D721Med (cell line): ENCODE results near the gene NOS2.
"Not testable (repeated sequence)": the region's sequence is repeated elsewhere in the genome, so short reads cannot be mapped to it uniquely, and the experiment has no call there.

Experiments used
- DNase-seq: peaks from one replicate; pipeline ENCODE4 v3.0.0; 2011; ENCODE audit warnings: low spot score; ENCODE audit not compliant: insufficient read length
- FAIRE-seq: peaks from 2 replicates; lab custom pipeline; 2011; peaks lifted over from hg19 to GRCh38; lab: Jason Lieb, UNC
- TF ChIP-seq, protein P1 (sequence below): IDR thresholded peaks from 2 replicates; pipeline ENCODE4 v1.5.1; 2012; ENCODE audit warnings: mild to moderate bottlenecking, control low read depth; ENCODE audit not compliant: insufficient read depth; ENCODE audit errors: missing control alignments

The NOS2 gene

GRCh38 chr17:27741971-27742575, 58.3 kb downstream of the NOS2 start:
- DNase-seq (no peak), FAIRE-seq (no peak)
- TF ChIP-seq, protein P1, sequence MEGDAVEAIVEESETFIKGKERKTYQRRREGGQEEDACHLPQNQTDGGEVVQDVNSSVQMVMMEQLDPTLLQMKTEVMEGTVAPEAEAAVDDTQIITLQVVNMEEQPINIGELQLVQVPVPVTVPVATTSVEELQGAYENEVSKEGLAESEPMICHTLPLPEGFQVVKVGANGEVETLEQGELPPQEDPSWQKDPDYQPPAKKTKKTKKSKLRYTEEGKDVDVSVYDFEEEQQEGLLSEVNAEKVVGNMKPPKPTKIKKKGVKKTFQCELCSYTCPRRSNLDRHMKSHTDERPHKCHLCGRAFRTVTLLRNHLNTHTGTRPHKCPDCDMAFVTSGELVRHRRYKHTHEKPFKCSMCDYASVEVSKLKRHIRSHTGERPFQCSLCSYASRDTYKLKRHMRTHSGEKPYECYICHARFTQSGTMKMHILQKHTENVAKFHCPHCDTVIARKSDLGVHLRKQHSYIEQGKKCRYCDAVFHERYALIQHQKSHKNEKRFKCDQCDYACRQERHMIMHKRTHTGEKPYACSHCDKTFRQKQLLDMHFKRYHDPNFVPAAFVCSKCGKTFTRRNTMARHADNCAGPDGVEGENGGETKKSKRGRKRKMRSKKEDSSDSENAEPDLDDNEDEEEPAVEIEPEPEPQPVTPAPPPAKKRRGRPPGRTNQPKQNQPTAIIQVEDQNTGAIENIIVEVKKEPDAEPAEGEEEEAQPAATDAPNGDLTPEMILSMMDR, result no peak

DNA sequence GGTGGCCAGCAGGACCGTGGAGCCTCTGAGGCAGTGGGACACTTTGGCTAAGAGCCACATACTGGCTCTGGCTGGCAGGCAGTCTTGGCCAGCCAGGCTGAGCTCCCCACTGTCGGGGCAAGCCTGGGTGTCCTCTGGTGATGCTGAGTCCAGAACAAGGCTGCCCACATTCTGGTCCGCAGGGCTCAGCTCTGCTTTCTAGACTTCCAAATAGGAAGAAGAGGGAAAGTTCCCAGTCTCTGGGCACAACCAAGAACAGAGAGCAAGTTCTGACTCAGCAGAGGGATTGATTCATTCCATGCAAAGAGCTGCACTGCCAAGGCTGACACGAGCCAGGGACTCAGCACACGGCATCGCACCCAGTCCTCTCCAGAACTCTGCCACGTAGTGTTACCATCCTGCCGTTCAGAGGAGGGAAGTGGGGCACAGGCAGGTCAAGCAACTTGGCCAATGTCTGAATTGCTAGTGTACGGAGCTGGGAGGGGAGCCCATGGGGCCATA, 58.9 kb downstream of the NOS2 start:
- DNase-seq, result no peak
- FAIRE-seq, result no peak
- TF ChIP-seq, protein P1, result no peak

- not testable (repeated sequence) for FAIRE-seq, DNase-seq
Observed at GRCh38 chr17:27740541-27740940, 59.8 kb downstream of the NOS2 start.

DNA sequence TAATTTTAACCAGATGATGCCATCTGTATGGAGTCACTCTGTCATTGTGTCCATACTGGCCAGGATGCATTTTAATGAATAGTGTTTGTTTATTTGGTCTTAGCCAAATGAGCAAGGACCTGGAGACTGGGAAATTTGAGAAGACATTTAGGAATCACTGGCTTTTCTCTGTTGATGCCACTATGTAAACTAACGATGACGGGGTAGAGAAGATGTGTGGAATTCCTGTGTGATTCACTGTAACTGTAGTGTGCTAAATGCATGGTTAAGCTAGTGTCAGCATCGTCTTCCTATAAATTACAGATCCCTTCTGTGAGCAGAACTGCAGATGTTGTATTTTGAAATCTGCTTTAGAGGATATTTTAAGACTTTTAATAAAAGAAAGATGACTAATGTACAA, 66.6 kb downstream of the NOS2 start:
- DNase-seq (no peak), FAIRE-seq (no peak)
- TF ChIP-seq, protein P1, result no peak

GRCh38 chr17:27732746-27733145, 67.6 kb downstream of the NOS2 start:
- DNase-seq, FAIRE-seq: not testable (repeated sequence)

- not testable (repeated sequence) for DNase-seq, FAIRE-seq
Observed at GRCh38 chr17:27725982-27726381, 74.3 kb downstream of the NOS2 start.

- TF ChIP-seq, protein P1, result no peak
- DNase-seq (no peak), FAIRE-seq (no peak)
Observed at GRCh38 chr17:27721797-27722196, 78.5 kb downstream of the NOS2 start.
